Esophagus muscularis mucosa (tissue), 4 donors: ENCODE data around the gene CR2. TPM values are rescaled to one million over a fixed set of nuclear protein-coding genes. Genes with fewer than 3 reads are reported as not detected.
"Not testable (repeated sequence)": the region's sequence is repeated elsewhere in the genome, so short reads cannot be mapped to it uniquely, and the experiment has no call there.

Experiments used
- DNase-seq: peaks from one replicate; pipeline ENCODE4 v3.0.0-alpha.2; 2017; ENCODE audit errors: extremely low spot score
- H3K27ac ChIP-seq, 4 donors: fragments of 200-600 bp; sonication (generic); replicated peaks in 1 of 4; 1 replicate in 3 of 4; 2 replicates in 1 of 4; pipeline ENCODE4 v1.5.1; 2016 to 2019; ENCODE audit warnings: mild to moderate bottlenecking in 1 of 4
- H3K27me3 ChIP-seq, 4 donors: fragments of 200-600 bp; sonication (generic); one replicate each; pipeline versions ENCODE4 v1.5.1 to v1.6.0; 2016 to 2019
- H3K36me3 ChIP-seq, 4 donors: fragments of 200-600 bp; sonication (generic); one replicate each; pipeline ENCODE4 v1.5.1; 2016 to 2019
- H3K4me1 ChIP-seq, 4 donors: fragments of 200-600 bp; sonication (generic); one replicate each; pipeline ENCODE4 v1.5.1; 2016 to 2019
- H3K4me3 ChIP-seq, 4 donors: fragments of 200-600 bp; sonication (generic); 1 replicate in 2 of 4; 2 replicates in 2 of 4; pipeline ENCODE4 v1.5.1; 2016 to 2019; ENCODE audit warnings: mild to moderate bottlenecking in 4 of 4, moderate library complexity in 1 of 4
- H3K9me3 ChIP-seq, 4 donors: fragments of 200-600 bp; sonication (generic); 1 replicate in 3 of 4; 2 replicates in 1 of 4; pipeline ENCODE4 v1.5.1; 2016 to 2019
- EP300 ChIP-seq: sonication (generic); formaldehyde crosslinking; IDR thresholded peaks from one replicate; pipeline ENCODE4 v1.6.1; 2017; ENCODE audit warnings: antibody characterized with exemption
- POLR2A ChIP-seq: fragments of 450-650 bp; IDR thresholded peaks from one replicate; pipeline ENCODE4 v1.6.1; 2017; ENCODE audit warnings: antibody characterized with exemption, moderate library complexity, mild to moderate bottlenecking, low read depth
- POLR2AphosphoS5 ChIP-seq, 2 donors: sonication (generic); formaldehyde crosslinking; IDR thresholded peaks; one replicate each; pipeline ENCODE4 v1.6.1; 2017; ENCODE audit warnings: antibody characterized with exemption in 2 of 2
- WGBS: methylation state at CpG from one replicate; pipeline ENCODE4 v1.1.5; 2018; 5-methylcytosine and 5-hydroxymethylcytosine counted together
- intact Hi-C: fragments of 100-400 bp; cut with DNase I; formaldehyde crosslinking; loops from one replicate; pipeline ENCODE4 v1.15.1; 2023
- total RNA-seq, 4 donors: library from RNA; depleted of rRNA; stranded (reverse); fragments of >200 nt; gene quantifications; one replicate each; pipeline versions ENCODE4 v1.1.0 to v1.2.1, GENCODE V29; 2016
- TF ChIP-seq, protein P1 (sequence below), 3 experiments: fragments of 200-600 bp in 2 of 3; fragments of 450-650 bp in 1 of 3; sonication (generic) in 2 of 3; IDR thresholded peaks; one replicate each; pipeline ENCODE4 v1.5.1; 2017 to 2019; ENCODE audit warnings: antibody characterized with exemption in 3 of 3, mild to moderate bottlenecking in 2 of 3, moderate library complexity in 1 of 3

CR2 gene
- total RNA-seq, 4 donors from 2014 or later: 0.06 to 0.33 TPM; not detected in 2

DNA sequence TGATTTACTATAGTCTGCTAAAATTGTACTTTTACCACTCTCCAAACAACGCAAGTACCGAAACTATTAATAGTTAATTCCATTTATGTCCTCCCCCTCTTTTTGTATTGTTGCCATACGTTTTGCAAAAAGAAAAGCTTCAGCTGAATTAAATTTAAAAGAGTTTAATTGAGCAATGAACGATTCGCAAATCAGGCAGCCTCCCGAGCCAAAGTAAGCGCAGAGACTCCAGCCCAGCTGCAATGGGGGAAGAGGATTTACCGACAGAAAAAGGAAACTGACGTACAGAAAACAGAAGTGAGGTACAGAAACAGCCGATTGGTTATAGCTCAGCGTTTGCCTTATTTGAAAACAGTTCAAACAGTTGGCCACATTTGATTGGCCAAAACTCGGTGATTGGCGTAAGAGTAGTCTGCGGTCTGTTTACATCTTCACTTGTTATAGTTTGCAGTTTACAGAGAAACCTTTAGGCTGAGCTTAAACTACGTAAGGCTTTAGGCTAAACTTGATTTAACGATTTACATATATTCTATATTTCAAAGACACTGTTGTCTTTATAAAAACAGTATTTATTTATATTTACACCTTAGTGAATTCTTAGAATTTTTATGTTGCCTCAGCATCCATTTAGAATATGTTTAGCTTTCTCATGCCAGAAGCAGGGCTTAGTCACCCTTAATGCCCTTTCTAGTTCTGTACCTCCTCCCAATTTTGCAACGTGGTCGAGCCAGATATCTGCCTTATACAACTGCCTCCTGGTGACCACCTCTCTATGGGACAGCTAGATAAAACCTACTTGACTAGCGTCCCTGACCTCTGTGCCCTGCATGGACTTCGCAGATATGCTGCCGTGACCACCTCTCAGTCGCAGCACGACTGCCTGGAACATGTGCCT lies 65.6 kb downstream of the CR2 start:
- H3K4me1 ChIP-seq: no peaks in the 10 kb centered on the region
- H3K27me3 ChIP-seq: no peaks in the 10 kb centered on the region
- no peak for TF ChIP-seq POLR2A
- TF ChIP-seq EP300: no peak
- TF ChIP-seq, protein P1, sequence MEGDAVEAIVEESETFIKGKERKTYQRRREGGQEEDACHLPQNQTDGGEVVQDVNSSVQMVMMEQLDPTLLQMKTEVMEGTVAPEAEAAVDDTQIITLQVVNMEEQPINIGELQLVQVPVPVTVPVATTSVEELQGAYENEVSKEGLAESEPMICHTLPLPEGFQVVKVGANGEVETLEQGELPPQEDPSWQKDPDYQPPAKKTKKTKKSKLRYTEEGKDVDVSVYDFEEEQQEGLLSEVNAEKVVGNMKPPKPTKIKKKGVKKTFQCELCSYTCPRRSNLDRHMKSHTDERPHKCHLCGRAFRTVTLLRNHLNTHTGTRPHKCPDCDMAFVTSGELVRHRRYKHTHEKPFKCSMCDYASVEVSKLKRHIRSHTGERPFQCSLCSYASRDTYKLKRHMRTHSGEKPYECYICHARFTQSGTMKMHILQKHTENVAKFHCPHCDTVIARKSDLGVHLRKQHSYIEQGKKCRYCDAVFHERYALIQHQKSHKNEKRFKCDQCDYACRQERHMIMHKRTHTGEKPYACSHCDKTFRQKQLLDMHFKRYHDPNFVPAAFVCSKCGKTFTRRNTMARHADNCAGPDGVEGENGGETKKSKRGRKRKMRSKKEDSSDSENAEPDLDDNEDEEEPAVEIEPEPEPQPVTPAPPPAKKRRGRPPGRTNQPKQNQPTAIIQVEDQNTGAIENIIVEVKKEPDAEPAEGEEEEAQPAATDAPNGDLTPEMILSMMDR (IDR thresholded peaks at IDR 0.05): no peak
- no peak for TF ChIP-seq POLR2AphosphoS5 (IDR thresholded peaks at IDR 0.05)
- 75% methylated on average over 23 of the region's 23 CpGs for WGBS
- no peaks in the 10 kb centered on the region for H3K36me3 ChIP-seq
- intact Hi-C loops: no loop called here
- H3K9me3 ChIP-seq: no peaks in the 10 kb centered on the region
- H3K27ac ChIP-seq: no peak overlapping the region
- no peak for DNase-seq
- H3K4me3 ChIP-seq: no peak overlapping the region

DNA sequence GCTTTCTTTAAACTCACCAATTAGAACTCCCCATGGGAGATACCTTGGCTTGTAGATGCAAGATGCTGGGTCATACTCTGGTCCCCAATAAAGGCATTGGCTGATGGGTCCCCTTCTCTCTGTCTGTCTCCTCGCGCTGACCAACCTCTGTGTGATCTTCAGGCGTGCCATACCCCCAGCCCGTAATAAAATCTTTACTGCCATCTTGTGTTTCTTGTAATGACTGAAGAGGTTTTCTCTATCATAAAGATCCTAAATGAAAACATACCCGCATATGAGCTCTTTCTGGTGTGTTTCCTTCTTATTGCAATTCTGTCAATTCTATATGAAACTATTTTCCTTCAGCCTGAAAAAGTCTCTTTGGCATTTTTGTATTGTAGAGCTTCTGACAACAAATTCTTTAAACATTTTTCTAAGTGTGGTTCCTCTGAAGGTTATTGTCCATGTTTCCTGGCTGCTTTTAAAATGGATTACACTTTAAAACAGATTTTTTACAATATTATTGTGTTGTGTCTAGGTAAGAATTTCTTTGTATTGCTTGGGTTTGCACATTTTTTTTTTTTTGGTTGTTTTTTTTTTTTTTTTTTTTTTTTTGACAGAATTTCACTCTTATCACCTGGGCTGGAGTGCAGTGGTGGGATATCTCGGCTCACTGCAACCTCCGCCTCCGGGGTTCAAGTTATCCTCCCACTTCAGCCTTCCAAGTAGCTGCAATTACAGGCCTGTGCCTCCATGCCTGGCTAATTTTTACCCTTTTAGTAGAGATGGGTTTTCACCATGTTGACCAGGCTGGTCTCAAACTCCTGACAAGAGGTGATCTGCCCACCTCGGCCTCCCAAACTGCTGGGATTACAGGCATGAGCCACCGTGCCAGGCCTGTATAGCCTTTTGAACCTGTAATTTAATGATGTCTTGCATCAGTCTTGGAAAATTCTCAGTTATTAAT lies 66.5 kb downstream of the CR2 start:
- H3K4me3 ChIP-seq, H3K4me1 ChIP-seq, H3K9me3 ChIP-seq, H3K36me3 ChIP-seq, DNase-seq, H3K27me3 ChIP-seq, H3K27ac ChIP-seq, intact Hi-C loops: not testable (repeated sequence)
- 90% methylated on average over 10 of the region's 10 CpGs for WGBS

DNA sequence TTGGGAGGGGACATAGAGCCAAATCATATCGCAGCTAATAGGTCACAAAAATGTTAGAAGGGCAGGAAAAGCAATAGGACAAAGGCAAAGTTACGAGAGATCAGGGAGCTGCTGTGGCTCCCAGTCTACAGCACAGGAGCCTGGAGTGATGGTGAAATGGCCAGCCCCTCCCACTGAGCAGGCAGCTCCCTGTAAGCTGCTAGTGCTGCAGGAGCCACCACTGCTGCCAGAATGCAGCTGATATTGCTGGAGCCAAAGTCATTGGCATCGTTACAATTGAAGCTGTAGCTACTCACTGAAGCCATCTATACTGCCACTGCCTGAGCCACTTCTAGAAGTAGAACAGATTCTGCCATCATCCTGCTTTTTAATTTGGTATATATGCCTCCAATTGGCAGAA lies 71.1 kb downstream of the CR2 start:
- DNase-seq, H3K9me3 ChIP-seq, H3K4me3 ChIP-seq, H3K27ac ChIP-seq, H3K4me1 ChIP-seq, H3K27me3 ChIP-seq, intact Hi-C loops, H3K36me3 ChIP-seq: not testable (repeated sequence)
- WGBS: no CpG with 5 or more reads among the region's 3 CpGs

DNA sequence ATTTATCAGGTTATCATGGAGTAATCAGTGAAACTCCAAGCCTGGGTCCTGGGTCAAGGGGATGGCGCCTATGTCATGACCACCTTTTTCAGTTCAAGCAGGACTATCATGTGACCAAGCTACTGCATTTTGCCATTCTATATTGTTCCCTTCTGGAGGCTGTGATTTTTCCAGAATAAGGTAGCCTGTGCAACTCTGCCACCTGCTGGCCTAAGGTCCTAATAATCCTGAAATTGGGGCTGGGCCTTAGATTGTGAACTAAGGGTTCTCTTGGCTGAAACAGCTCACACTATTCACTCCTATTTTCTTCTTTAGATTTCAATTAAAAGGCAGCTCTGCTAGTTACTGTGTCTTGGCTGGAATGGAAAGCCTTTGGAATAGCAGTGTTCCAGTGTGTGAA lies 74.3 kb downstream of the CR2 start:
- no CpG with 5 or more reads among the region's 1 CpG for WGBS
- intact Hi-C loops: not testable (repeated sequence)

DNA sequence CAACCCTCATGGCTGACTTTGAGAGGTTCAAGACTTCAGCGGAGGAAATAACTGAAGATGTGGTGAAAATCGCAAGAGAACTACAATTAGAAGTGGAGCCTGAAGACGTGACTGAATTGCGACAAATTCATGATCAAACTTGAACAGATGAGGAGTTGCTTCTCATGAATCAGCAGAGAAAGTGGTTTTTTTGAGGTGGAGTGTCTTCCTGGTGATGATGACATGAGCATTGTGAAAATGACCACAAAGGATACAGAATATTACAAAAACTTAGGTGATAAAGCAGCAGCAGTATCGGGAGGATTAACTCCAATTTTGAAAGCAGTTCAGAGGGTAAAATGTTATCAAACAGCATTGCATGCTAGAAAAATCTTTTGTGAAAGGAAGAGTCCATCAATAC lies 82.1 kb downstream of the CR2 start:
- H3K4me3 ChIP-seq, H3K27ac ChIP-seq, H3K36me3 ChIP-seq, H3K27me3 ChIP-seq, DNase-seq, intact Hi-C loops, H3K4me1 ChIP-seq, H3K9me3 ChIP-seq: not testable (repeated sequence)
- WGBS: no CpG with 5 or more reads among the region's 5 CpGs

More for the DNA sequence above, 74.3 kb downstream of the CR2 start:
- H3K27ac ChIP-seq, DNase-seq, H3K4me1 ChIP-seq, H3K36me3 ChIP-seq, H3K9me3 ChIP-seq, H3K27me3 ChIP-seq, H3K4me3 ChIP-seq: not testable (repeated sequence)

Other genes starting within 250 kb of the CR2 start
- gene CD55, start 132.7 kb upstream of the CR2 start, total RNA-seq: 10 to 100 TPM; 27.8 to 77.0 (median 47.4) TPM
- gene CR1, start 41.8 kb downstream of the CR2 start, total RNA-seq: 10 to 100 TPM in 1 of 4 donors, 1 to 10 TPM in 2, under 1 TPM in 1; 0.92 to 12.1 (median 2.6) TPM
- not detected for gene CR1L, start 190.8 kb downstream of the CR2 start, total RNA-seq